SKM-1 (cell line): ENCODE measurements around the gene PKNOX2.

Experiments used
- DNase-seq: peaks from one replicate; lab custom pipeline; 2025; ENCODE audit not compliant: unreplicated experiment; lab: John Stamatoyannopoulos, UW

The PKNOX2 gene

DNA sequence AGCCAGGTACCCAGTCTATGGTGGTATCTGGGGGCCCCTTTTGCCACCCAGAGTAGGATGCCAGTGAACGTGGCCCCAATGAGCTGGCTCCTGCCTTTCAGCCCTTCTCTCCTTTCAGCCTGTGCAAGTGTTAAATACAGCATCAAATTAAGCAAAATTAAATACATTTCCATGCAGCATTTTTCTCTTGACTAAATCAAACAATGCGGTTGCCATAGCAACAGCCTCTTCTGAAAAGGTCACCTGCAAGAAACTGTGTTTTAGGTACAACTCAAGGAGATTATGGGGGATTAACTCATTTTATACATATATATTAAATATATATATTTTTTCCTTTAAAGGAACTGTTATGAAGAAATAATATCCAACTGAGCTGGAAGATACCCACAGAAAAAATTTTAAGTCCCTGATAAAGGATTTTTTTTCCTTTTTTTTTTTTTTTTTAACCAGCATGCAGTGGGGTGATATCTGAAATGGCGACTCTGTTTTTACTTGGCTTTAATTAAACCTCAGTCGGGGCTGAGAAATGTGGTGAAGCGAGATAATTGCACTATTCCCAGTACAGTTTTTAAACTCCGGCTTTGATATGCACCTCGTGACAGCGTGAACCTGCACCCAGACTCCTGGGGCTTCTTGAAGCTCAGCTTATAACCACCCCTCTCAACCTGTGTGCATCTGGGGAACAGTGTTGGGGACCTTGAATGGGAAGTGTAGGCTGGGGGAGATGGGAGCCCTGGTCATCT lies 115.3 kb downstream of the PKNOX2 start:
- DNase-seq, result no peak

DNA sequence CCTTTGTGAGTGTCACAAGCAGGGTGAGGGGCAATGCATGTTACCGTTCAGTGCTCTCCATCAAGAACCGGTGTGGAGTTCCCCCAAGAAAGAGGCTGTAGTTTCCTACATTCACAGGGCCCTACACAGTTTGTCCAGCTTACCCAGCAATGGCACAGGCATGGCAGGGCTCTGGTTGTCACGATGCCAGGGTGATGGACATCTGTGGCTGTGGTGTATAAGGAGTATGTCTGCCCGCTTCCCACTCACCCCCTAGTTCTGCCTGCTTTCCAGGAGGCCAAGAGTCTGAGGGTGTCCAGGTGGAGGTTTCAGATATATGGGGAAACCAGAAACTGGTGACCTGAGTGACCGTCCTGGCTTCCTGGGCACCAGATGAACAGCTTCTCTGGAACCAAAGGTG lies 116.1 kb downstream of the PKNOX2 start:
- DNase-seq, result no peak

GRCh38 chr11:125281831-125282595 lies 117.5 kb downstream of the PKNOX2 start:
- no peak for DNase-seq

GRCh38 chr11:125282596-125282914 lies 118.0 kb downstream of the PKNOX2 start:
- DNase-seq, result no peak

DNA sequence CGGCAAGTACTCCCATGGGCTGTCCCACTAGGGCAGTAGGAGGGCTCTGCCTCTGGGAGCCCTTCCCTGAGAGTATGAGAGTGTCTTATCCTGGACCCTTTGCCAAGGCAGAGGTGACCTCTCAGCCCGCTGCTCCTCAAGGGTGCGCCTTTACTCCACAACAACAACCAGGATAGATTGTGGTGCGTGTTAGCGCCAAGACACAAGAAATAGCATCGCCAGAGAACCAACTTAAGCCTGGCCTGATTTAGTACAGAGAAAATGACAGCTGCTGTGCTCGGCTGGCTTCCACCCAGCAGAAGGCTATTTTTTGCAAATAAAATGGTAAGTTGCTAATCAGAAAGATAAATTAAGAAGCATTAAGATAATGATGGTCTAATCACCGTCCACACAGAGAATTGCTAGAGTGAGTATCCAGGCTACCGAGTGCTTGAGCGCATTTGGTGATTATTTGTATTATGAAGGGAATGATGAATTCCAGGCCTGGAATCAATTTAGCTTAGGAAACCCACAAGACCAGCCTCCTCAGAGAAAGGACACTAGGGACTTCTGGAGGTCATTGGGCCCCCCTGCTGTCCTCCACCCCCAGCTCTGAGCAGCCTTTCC lies 119.8 kb downstream of the PKNOX2 start:
- DNase-seq, result no peak

- no peak for DNase-seq
These were observed 121.3 kb downstream of the PKNOX2 start for GRCh38 chr11:125285844-125286243.

GRCh38 chr11:125286486-125286885 lies 121.9 kb downstream of the PKNOX2 start:
- DNase-seq, result no peak

DNA sequence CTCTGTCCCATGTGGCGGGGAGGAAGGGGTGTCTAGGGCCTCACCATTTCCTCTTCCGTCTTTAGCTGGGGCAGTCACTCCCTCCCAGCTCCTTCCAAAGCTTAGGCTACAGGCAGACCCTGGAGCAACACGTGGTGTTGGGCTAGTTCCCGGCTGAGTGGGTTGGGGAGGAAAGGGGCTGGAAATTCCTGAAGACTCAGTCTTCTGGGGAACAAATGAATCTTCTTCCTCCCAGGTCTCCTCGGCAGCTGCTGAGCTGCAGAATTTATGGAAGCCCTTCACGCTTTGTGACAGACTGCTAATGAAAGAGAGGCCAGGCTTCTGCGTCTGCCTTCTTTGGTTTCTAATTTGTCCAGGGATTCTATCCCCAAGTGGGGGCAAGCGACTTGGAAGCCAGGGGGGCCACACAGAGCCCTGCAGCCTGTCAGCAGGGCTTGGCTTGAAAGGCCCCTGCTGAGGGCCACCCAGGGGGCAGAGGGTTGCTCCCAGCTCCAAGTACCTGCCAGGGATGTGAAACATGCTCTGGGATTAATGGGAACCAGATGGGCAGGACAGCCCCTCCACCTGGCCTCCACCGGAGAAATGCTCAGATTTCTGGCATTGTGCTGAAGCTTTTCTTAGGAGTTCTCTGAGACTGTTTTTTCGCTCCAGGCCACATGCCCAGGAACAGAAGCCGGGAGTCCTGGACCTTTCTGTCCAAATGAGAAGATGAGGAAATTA lies 123.1 kb downstream of the PKNOX2 start:
- DNase-seq, result no peak

GRCh38 chr11:125289419-125290098 lies 125.0 kb downstream of the PKNOX2 start:
- no peak for DNase-seq

GRCh38 chr11:125290263-125290662 lies 125.7 kb downstream of the PKNOX2 start:
- DNase-seq, result no peak

- DNase-seq, result no peak
These were observed 127.5 kb downstream of the PKNOX2 start for GRCh38 chr11:125292100-125292499.

- no peak for DNase-seq
These were observed 129.0 kb downstream of the PKNOX2 start for GRCh38 chr11:125293596-125293995.

GRCh38 chr11:125295931-125296330 lies 131.4 kb downstream of the PKNOX2 start:
- DNase-seq, result no peak

DNA sequence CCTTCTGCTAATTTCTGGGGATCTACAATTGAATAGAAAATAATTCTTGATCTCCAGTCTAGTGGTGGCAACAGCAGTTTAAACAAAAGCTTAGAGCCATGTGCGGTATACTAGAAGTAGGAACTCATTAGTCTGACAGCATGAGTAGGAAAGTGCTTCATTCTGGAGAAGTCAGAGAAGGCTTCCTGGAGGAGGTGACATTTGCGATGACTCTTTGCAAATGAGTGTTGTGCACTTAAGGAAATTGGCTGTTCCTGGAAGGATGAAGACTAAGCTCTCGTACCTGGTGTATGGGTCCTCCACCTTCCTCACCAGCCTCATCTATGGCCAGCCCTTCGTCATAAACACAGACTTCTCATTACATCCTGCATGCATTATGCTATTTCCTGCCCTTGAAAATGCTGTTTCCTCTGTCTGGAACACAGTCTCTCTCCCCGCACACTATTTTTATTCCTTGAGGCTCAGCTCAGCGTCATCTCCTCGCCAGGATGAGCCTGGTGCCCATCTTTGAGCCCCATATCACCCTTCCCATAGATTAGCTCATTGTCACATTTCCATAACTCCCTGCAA lies 132.9 kb downstream of the PKNOX2 start:
- DNase-seq, result no peak

DNA sequence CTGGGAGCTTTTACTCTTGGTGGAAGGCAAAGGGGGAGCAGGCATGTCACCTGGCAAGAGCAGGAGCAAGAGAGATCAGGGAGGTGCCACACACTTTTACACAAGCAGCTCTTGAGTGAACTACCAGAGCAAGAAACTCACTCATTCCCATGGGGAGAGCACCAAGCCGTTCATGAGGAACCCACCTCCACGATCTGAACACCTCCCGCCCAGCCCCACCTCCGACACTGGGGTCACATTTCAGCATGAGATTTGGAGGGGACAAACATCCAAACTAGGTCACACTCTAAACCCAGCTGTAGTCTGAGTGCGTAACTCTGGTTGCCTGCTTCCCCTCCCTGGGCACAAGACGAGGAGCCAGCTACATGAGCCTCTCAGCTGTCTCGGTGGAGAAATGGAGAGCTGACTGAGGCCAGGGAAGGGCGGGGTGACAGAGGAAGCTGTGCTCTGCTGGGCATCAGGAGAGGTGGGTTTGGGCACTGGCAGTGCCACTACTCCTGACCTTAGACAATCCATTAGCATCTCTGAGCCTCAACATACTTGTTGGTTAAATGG lies 134.6 kb downstream of the PKNOX2 start:
- no peak for DNase-seq

GRCh38 chr11:125299821-125300220 lies 135.3 kb downstream of the PKNOX2 start:
- DNase-seq, result no peak

- DNase-seq, result no peak
These were observed 136.3 kb downstream of the PKNOX2 start for GRCh38 chr11:125300791-125301218.

DNA sequence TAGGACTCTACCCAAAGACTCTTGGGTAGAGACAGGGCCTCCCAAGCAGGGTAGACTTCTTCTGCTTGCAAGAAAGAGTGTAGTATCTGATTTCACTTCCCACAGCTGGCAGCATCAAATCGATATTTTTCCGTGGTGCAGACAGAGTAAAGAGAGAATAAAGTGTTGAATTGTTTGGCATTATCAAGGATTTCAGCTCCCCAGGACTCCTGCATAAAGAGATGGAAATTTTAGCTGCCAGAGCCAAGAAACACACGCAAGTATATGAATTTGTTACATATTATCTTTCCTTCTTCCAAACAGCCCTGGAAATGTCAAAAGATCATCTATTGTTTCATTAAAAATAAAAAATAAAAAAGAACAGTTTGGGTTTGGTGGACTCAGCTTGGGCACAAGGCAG lies 136.8 kb downstream of the PKNOX2 start:
- DNase-seq, result no peak

DNA sequence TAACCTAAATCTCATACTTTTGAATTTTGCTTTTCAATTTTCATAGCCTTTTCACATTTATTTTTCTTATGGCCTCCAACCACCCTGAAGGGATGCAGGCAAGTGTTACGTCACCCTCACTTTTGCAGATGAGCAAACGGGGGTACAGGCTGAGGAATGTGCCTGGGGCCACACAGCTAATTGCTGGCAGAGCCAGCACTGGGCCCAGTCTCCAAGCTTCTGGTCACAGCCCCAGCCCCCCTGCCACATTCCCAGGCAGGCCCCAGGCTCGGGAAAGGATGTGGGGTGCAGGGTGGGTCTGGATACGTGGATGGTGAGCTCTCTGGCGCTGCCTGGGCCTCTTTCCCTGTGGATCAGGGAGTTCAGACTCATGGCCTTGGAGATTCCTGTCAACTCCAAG lies 138.6 kb downstream of the PKNOX2 start:
- DNase-seq, result no peak

DNA sequence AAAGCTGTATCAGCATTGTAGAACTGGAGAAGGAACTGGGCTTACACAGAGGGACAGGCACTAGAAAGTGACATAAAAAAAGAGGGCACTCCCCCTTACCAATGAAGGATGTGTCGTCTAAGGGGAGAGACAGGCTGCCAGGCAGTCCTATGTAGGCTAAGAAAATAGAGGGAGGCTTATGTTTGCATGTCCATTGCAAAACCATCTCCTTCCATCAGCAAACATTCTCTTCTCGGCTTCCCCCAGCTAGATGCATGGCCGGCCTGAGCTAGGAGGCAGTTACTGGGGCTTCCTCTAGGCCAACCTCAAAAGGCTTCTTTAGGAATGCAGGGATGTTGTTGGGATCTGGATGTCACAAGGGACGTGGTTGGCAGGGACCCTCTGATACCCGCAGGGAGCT lies 139.1 kb downstream of the PKNOX2 start:
- no peak for DNase-seq
